Spleen (tissue), 11 donors: ENCODE data around the gene FLT1. TPM values are rescaled to one million over a fixed set of nuclear protein-coding genes. Genes with fewer than 3 reads are reported as not detected.

Experiments used
- DNase-seq: peaks from one replicate; pipeline ENCODE4 v3.0.0-alpha.2; 2020
- H3K27ac ChIP-seq, 8 donors: fragments of 200-600 bp; sonication (generic) in 7 of 8; 1 replicate in 4 of 8; 2 replicates in 4 of 8; pipeline versions ENCODE4 v1.5.0 to v1.8.0; 2016 to 2021; ENCODE audit warnings: inconsistent platforms in 4 of 8, mild to moderate bottlenecking in 4 of 8, moderate library complexity in 1 of 8
- H3K27me3 ChIP-seq, 7 donors: fragments of 200-600 bp; sonication (generic) in 6 of 7; replicated peaks in 1 of 7; 1 replicate in 4 of 7; 2 replicates in 3 of 7; pipeline versions ENCODE4 v1.5.0 to v1.8.0; 2016 to 2021; ENCODE audit warnings: inconsistent platforms in 3 of 7, mild to moderate bottlenecking in 1 of 7
- H3K36me3 ChIP-seq, 6 donors: fragments of 200-600 bp; sonication (generic) in 5 of 6; 1 replicate in 4 of 6; 2 replicates in 2 of 6; pipeline versions ENCODE4 v1.5.0 to v1.8.0; 2016 to 2021; ENCODE audit warnings: inconsistent platforms in 2 of 6
- H3K4me1 ChIP-seq, 6 donors: fragments of 200-600 bp; sonication (generic) in 5 of 6; 1 replicate in 3 of 6; 2 replicates in 3 of 6; pipeline versions ENCODE4 v1.5.0 to v1.8.0; 2016 to 2021; ENCODE audit warnings: inconsistent platforms in 3 of 6
- H3K4me3 ChIP-seq, 8 donors: fragments of 200-600 bp; sonication (generic) in 7 of 8; 1 replicate in 4 of 8; 2 replicates in 4 of 8; pipeline versions ENCODE4 v1.5.0 to v1.8.0; 2016 to 2021; ENCODE audit warnings: inconsistent platforms in 4 of 8, mild to moderate bottlenecking in 4 of 8, moderate library complexity in 2 of 8
- H3K9me3 ChIP-seq, 8 donors: fragments of 200-600 bp; sonication (generic) in 7 of 8; 1 replicate in 4 of 8; 2 replicates in 4 of 8; pipeline versions ENCODE4 v1.5.0 to v1.8.0; 2016 to 2021; ENCODE audit warnings: inconsistent platforms in 4 of 8
- CTCF ChIP-seq, 11 experiments: fragments of 200-600 bp in 7 of 11; fragments of 450-650 bp in 4 of 11; sonication (generic) in 4 of 11; IDR thresholded peaks in 8 of 11; conservative IDR thresholded peaks in 3 of 11; 1 replicate in 7 of 11; 2 replicates in 4 of 11; pipeline versions ENCODE4 v1.4.0 to v1.8.0; 2016 to 2021; ENCODE audit warnings: antibody characterized with exemption in 11 of 11, inconsistent platforms in 4 of 11, mild to moderate bottlenecking in 1 of 11
- POLR2A ChIP-seq, 3 donors: fragments of 450-650 bp; IDR thresholded peaks; one replicate each; pipeline ENCODE4 v1.5.1; 2017; ENCODE audit warnings: antibody characterized with exemption in 3 of 3, mild to moderate bottlenecking in 1 of 3
- POLR2AphosphoS5 ChIP-seq, 3 donors: sonication (generic); formaldehyde crosslinking; IDR thresholded peaks; one replicate each; pipeline ENCODE4 v1.5.1; 2017; ENCODE audit warnings: antibody characterized with exemption in 3 of 3
- WGBS, 5 donors: extraction: QIAGEN DNeasy Blood & Tissue Kit in 3 of 5; methylation state at CpG; one replicate each; pipeline versions ENCODE4 v1.1.5 to v1.1.7; 2013 to 2018; 5-methylcytosine and 5-hydroxymethylcytosine counted together
- intact Hi-C: fragments of 100-400 bp; cut with DNase I; formaldehyde crosslinking; loops from one replicate; pipeline ENCODE4 v1.15.0; 2023; ENCODE audit warnings: low total_unique reads
- polyA plus RNA-seq, 3 donors: library from polyadenylated mRNA; stranded (reverse); fragments of 200-250 nt; gene quantifications; one replicate each; pipeline ENCODE4 v1.2.1, GENCODE V29; 2013
- total RNA-seq, 7 donors: library from RNA; depleted of rRNA in 3 of 7; stranded (reverse); fragments of >200 nt in 3 of 7; fragmentation: NEBNext Ultra II Directional in 4 of 7; extraction: Animal tissue kit (Norgen Biotek cat#: 25700) in 4 of 7; gene quantifications; one replicate each; pipeline versions ENCODE4 v1.1.0 to v1.2.1, GENCODE V29; 2016 to 2021
- donor health status: healthy with polysubstance abuse.
- donor health status: DM: no; HTN: no; CAD: no; lungs with moderate emphysema.
- donor health status: DM: no; HTN: no; CAD: no.
- donor health status: Bipolar disorder and iron deficiency.
- donor health status: healthy.
- donor health status: DM: no; HTN: no; CAD: no.
- donor health status: DM: yes; HTN: yes; CAD: no.

The FLT1 gene
- total and polyA plus RNA-seq, 10 donors: 1.2 to 70.6 (median 55.4) TPM

DNA sequence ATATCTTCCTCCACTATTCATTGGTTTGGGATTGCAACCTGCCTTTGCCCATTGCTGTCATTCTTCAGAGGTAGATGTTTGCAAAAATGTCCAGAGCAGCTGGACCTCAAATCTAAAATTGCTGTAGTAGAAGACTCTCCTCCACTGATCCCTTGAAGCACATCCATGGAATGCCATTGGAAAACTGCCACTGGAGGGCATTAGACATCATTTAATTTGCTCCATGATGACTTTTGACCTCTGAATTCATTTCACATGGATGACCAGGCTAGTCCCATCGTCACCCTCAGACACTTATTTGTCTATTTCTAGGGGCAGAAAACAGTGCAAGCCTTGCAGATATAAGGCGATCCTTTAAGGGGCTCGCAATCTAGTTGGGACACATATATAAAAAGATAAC is 33.9 kb upstream of the FLT1 start:
- H3K4me1 ChIP-seq: peaks cover 10 to 63% (median 42%) of the 10 kb centered on the region in 6 donors

DNA sequence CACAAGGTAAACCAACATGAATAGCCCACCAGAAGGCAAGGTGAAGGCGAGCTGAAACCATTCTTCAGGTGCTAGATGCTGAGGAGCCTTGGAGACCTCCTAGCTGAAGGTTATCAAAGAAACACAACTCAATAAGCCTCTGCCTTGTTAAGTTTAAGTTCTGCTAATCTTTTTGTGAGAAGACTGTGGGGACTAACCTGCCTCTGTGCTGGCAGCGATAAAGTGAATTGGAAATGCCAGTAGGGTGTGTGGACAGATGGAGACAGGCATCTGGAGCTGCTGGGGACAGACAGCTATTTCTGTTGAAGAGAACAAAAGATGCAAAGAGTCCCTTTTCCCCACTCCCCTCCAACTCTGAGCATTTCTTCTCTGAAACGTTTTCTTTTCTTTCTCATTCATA is 33.5 kb upstream of the FLT1 start:
- H3K4me3 ChIP-seq: no peak overlapping the region
- WGBS, 5 donors: 64 to 74% (median 68%) methylated on average over 3 of the region's 3 CpGs
- H3K36me3 ChIP-seq: no peaks in the 10 kb centered on the region
- H3K4me1 ChIP-seq: peaks cover 10 to 67% (median 42%) of the 10 kb centered on the region in 6 donors
- no peak overlapping the region for H3K27ac ChIP-seq
- no peak for DNase-seq
- intact Hi-C loops: no loop called here
- peaks cover 0 to 86% (median 55%) of the 10 kb centered on the region in 7 donors for H3K27me3 ChIP-seq
- no peaks in the 10 kb centered on the region for H3K9me3 ChIP-seq
- no peak for TF ChIP-seq CTCF (IDR thresholded peaks at IDR 0.05 in 8 of 11, conservative IDR thresholded peaks at IDR 0.05 in 3 of 11)
- TF ChIP-seq POLR2AphosphoS5 (IDR thresholded peaks at IDR 0.05): no peak
- TF ChIP-seq POLR2A (IDR thresholded peaks at IDR 0.05): no peak

More for the DNA sequence above, 33.9 kb upstream of the FLT1 start:
- intact Hi-C loops: no loop called here
- Histone ChIP-seq H3K9me3 (no peaks in the 10 kb centered on the region), H3K36me3 (no peaks in the 10 kb centered on the region), H3K4me3 (no peak overlapping the region), H3K27ac (no peak overlapping the region), H3K27me3 (peaks cover 0 to 90% (median 55%) of the 10 kb centered on the region in 7 donors)
- no peak for DNase-seq
- no peak for TF ChIP-seq POLR2A (IDR thresholded peaks at IDR 0.05)
- no peak for TF ChIP-seq CTCF (IDR thresholded peaks at IDR 0.05 in 8 of 11, conservative IDR thresholded peaks at IDR 0.05 in 3 of 11)
- no peak for TF ChIP-seq POLR2AphosphoS5 (IDR thresholded peaks at IDR 0.05)
- WGBS, 5 donors: 85 to 96% (median 89%) methylated on average over 3 of the region's 3 CpGs

GRCh38 chr13:28527629-28528028 is 32.7 kb upstream of the FLT1 start:
- H3K9me3 ChIP-seq: no peaks in the 10 kb centered on the region
- H3K4me1 ChIP-seq: peaks cover 6 to 59% (median 36%) of the 10 kb centered on the region in 6 donors
- TF ChIP-seq POLR2AphosphoS5 (IDR thresholded peaks at IDR 0.05) (no peak), CTCF (IDR thresholded peaks at IDR 0.05 in 8 of 11, conservative IDR thresholded peaks at IDR 0.05 in 3 of 11) (no peak), POLR2A (IDR thresholded peaks at IDR 0.05) (no peak)
- H3K36me3 ChIP-seq: no peaks in the 10 kb centered on the region
- peak; percentile 88 for DNase-seq
- 24 to 55% (median 31%) methylated on average over 13 of the region's 13 CpGs for WGBS, 5 donors
- peaks cover 0 to 78% (median 48%) of the 10 kb centered on the region in 7 donors for H3K27me3 ChIP-seq
- intact Hi-C loops: no loop called here
- H3K4me3 ChIP-seq: no peak overlapping the region
- H3K27ac ChIP-seq: no peak overlapping the region

DNA sequence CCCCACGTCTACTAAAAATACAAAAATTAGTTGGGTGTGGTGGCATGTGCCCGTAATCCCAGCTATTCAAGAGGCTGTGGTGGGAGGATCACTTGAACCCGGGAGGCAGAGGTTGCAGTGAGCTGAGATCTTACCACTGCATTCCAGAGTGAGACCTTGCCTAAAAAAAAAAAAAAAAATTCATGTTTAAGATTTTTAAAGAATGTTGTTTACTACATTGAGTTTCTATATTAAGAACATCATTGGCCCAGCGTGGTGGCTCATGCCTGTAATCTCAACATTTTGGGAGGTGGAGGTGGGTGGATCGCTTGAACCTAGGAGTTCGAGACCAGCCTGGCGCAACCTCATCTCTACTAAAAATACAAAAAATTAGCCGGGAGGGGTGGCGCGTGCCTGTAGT is 31.9 kb upstream of the FLT1 start:
- TF ChIP-seq POLR2AphosphoS5 (IDR thresholded peaks at IDR 0.05): no peak
- no peak for TF ChIP-seq CTCF (IDR thresholded peaks at IDR 0.05 in 8 of 11, conservative IDR thresholded peaks at IDR 0.05 in 3 of 11)
- no peak for TF ChIP-seq POLR2A (IDR thresholded peaks at IDR 0.05)
- no peak overlapping the region for H3K27ac ChIP-seq
- H3K36me3 ChIP-seq: no peaks in the 10 kb centered on the region
- no peak overlapping the region for H3K4me3 ChIP-seq
- H3K9me3 ChIP-seq: no peaks in the 10 kb centered on the region
- DNase-seq: no peak
- intact Hi-C loops: no loop called here
- WGBS, 5 donors: 63 to 76% (median 67%) methylated on average over 10 of the region's 10 CpGs
- H3K4me1 ChIP-seq: peaks cover 6 to 52% (median 29%) of the 10 kb centered on the region in 6 donors
- H3K27me3 ChIP-seq: peaks cover 0 to 71% (median 40%) of the 10 kb centered on the region in 7 donors
